ENCODE measurements around the gene ADAMTS15. TPM values are rescaled to one million over a fixed set of nuclear protein-coding genes. Genes with fewer than 3 reads are reported as not detected.

The ADAMTS15 gene
- total RNA-seq, 1 donor, result 4.3 TPM

GRCh38 chr11:130474637-130475400 is 26.4 kb downstream of the ADAMTS15 start:
- H3K79me2 ChIP-seq (ENCODE audit: insufficient read depth, low read length), result no peaks in the 10 kb centered on the region
- DNase-seq (ENCODE audit: insufficient read length, low spot score, missing footprints), result peak; percentile 76
- no peak overlapping the region for H3K4me2 ChIP-seq (ENCODE audit: insufficient read depth, low read length)
- H3K9me3 ChIP-seq (ENCODE audit: low read depth, low read length), result no peaks in the 10 kb centered on the region
- H3K36me3 ChIP-seq (ENCODE audit: insufficient read depth, low read length), result no peaks in the 10 kb centered on the region
- no peak overlapping the region for H3K4me3 ChIP-seq (ENCODE audit: insufficient read depth, low read length)
- H4K20me1 ChIP-seq (ENCODE audit: insufficient read depth, low read length), result no peaks in the 10 kb centered on the region
- H3K27ac ChIP-seq (ENCODE audit: low read depth, low read length), result no peak overlapping the region
- H3K4me1 ChIP-seq (ENCODE audit: insufficient read depth, low read length), result peaks cover 33% of the 10 kb centered on the region
- H3K27me3 ChIP-seq (ENCODE audit: insufficient read depth, low read length), result no peaks in the 10 kb centered on the region
- no peak for TF ChIP-seq CTCF (IDR thresholded peaks at IDR 0.05; ENCODE audit: extremely low read depth, low read depth, low read length)
- H2AFZ ChIP-seq (ENCODE audit: low read length), result no peak overlapping the region

- no peak overlapping the region for H3K4me3 ChIP-seq (ENCODE audit: insufficient read depth, low read length)
Measured at GRCh38 chr11:130475426-130476053, 27.1 kb downstream of the ADAMTS15 start.

GRCh38 chr11:130476200-130476921 is 27.9 kb downstream of the ADAMTS15 start:
- Histone ChIP-seq H3K27ac (ENCODE audit: low read depth, low read length) (no peak overlapping the region), H3K36me3 (ENCODE audit: insufficient read depth, low read length) (no peaks in the 10 kb centered on the region), H3K4me3 (ENCODE audit: insufficient read depth, low read length) (no peak overlapping the region), H2AFZ (ENCODE audit: low read length) (no peak overlapping the region), H3K79me2 (ENCODE audit: insufficient read depth, low read length) (no peaks in the 10 kb centered on the region), H4K20me1 (ENCODE audit: insufficient read depth, low read length) (no peaks in the 10 kb centered on the region), H3K9me3 (ENCODE audit: low read depth, low read length) (no peaks in the 10 kb centered on the region), H3K27me3 (ENCODE audit: insufficient read depth, low read length) (no peaks in the 10 kb centered on the region), H3K4me2 (ENCODE audit: insufficient read depth, low read length) (no peak overlapping the region), H3K4me1 (ENCODE audit: insufficient read depth, low read length) (peaks cover 45% of the 10 kb centered on the region)
- peak; percentile 67 for DNase-seq (ENCODE audit: insufficient read length, low spot score, missing footprints)
- no peak for TF ChIP-seq CTCF (IDR thresholded peaks at IDR 0.05; ENCODE audit: extremely low read depth, low read depth, low read length)

More at GRCh38 chr11:130475426-130476053, 27.1 kb downstream of the ADAMTS15 start:
- no peaks in the 10 kb centered on the region for H3K36me3 ChIP-seq (ENCODE audit: insufficient read depth, low read length)
- H4K20me1 ChIP-seq (ENCODE audit: insufficient read depth, low read length), result no peaks in the 10 kb centered on the region
- H3K4me2 ChIP-seq (ENCODE audit: insufficient read depth, low read length), result no peak overlapping the region
- no peaks in the 10 kb centered on the region for H3K9me3 ChIP-seq (ENCODE audit: low read depth, low read length)
- H2AFZ ChIP-seq (ENCODE audit: low read length), result no peak overlapping the region
- H3K27ac ChIP-seq (ENCODE audit: low read depth, low read length), result no peak overlapping the region
- peak; percentile 95 for DNase-seq (ENCODE audit: insufficient read length, low spot score, missing footprints)
- no peaks in the 10 kb centered on the region for H3K27me3 ChIP-seq (ENCODE audit: insufficient read depth, low read length)
- H3K79me2 ChIP-seq (ENCODE audit: insufficient read depth, low read length), result no peaks in the 10 kb centered on the region
- TF ChIP-seq CTCF (IDR thresholded peaks at IDR 0.05; ENCODE audit: extremely low read depth, low read depth, low read length), result no peak
- H3K4me1 ChIP-seq (ENCODE audit: insufficient read depth, low read length), result peaks cover 40% of the 10 kb centered on the region

Measured in osteoblast (primary cell).